Measurements from ENCODE around the gene PITPNC1.
"Not testable (repeated sequence)": the region's sequence is repeated elsewhere in the genome, so short reads cannot be mapped to it uniquely, and the experiment has no call there.

The PITPNC1 gene

DNA sequence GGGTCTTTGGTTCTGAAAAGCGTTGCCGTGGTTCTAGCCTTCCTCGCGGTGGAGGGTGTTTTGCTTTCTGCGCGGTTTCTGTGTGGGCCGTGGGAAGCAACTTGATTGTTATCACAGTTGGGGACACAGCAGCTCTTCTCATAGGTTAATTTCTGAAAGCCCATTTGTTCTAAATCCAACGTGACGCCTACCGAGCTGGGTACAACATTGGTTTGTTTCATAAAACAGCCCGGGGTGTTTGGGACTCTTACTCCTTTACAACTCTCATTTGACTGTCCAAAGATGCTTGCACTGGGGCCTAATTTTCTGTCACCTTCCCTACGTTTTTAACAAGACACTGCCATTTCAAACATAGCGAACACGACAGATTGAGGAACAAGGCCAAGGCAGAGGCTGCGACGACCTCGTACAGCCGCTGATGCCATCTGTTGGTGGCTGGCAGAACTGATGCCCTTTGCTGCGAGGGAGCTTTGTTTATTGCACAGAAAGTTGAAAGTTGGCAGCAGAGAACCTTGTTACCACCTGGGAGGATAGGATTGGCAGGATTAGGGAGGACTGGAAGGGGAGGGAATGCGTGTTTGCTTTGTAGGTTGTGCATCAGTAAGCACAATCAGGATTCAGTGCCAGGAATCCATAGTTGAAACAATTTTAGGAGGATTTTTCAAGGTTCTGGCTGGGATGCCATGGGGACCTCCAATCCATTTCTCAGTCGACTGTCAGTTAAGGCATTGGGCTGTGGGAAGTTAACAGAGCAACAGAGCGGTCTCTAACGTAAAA lies 98.3 kb downstream of the PITPNC1 start:
- DNase-seq (ENCODE audit: low spot score) = peak; percentile 78
- TF ChIP-seq, protein P1, sequence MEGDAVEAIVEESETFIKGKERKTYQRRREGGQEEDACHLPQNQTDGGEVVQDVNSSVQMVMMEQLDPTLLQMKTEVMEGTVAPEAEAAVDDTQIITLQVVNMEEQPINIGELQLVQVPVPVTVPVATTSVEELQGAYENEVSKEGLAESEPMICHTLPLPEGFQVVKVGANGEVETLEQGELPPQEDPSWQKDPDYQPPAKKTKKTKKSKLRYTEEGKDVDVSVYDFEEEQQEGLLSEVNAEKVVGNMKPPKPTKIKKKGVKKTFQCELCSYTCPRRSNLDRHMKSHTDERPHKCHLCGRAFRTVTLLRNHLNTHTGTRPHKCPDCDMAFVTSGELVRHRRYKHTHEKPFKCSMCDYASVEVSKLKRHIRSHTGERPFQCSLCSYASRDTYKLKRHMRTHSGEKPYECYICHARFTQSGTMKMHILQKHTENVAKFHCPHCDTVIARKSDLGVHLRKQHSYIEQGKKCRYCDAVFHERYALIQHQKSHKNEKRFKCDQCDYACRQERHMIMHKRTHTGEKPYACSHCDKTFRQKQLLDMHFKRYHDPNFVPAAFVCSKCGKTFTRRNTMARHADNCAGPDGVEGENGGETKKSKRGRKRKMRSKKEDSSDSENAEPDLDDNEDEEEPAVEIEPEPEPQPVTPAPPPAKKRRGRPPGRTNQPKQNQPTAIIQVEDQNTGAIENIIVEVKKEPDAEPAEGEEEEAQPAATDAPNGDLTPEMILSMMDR (IDR thresholded peaks at IDR 0.05; ENCODE audit: borderline replicate concordance, control extremely low read depth, extremely low read depth, insufficient read depth, missing control alignments) = peak; percentile 88
- in situ Hi-C loops (cut with MboI; ENCODE audit: low sequenced_read_pairs, unreplicated experiment) = no loop called here

DNA sequence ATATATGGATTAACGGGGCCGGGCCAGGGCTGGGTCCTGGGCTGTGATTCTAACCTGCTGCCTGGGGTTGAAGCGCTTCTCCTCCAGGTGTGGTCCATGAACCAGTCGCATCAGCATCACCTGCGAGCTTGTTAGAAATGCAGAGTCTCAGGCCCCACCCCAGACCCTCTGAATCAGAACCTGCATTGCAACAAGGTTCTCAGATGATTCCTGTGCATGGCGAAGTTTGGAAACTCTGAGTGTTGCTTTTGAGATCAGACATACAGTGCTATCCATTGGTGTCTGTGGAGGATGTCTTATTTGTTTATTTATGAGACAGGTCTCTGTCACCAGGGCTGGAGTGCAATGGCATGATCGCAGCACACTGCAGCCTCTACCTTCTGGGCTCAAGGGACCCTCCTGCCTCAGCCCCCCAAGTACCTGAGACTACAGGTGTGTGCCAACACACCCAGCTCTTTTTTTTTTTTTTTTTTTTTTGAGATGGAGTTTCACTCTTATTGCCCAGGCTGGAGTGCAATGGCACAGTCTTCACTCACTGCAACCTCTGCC lies 99.8 kb downstream of the PITPNC1 start:
- in situ Hi-C loops (cut with MboI; ENCODE audit: low sequenced_read_pairs, unreplicated experiment) = no loop called here
- TF ChIP-seq, protein P1 (IDR thresholded peaks at IDR 0.05; ENCODE audit: borderline replicate concordance, control extremely low read depth, extremely low read depth, insufficient read depth, missing control alignments) = no peak
- no peak for DNase-seq (ENCODE audit: low spot score)

DNA sequence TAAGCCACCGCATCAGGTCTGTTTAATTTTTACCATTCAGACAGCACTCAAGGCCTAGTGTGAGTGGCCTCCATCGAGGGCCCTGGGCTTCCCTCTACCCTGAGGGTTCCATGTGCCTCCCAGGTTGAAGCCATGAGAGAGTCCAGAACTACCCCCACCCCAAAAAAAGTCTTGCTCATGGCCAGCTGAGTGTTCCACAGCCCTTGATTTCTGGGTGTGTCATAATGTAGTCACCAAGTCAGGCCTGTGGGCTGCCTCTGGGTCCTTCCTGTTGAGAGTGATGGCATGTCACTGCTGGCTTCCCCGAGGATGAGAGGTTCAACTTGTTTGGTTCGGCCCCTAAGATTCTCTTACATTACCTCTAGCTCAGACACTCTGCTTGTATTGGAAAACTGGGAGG lies 100.6 kb downstream of the PITPNC1 start:
- DNase-seq (ENCODE audit: low spot score) = no peak
- in situ Hi-C loops (cut with MboI; ENCODE audit: low sequenced_read_pairs, unreplicated experiment) = no loop called here
- TF ChIP-seq, protein P1 (IDR thresholded peaks at IDR 0.05; ENCODE audit: borderline replicate concordance, control extremely low read depth, extremely low read depth, insufficient read depth, missing control alignments) = no peak

DNA sequence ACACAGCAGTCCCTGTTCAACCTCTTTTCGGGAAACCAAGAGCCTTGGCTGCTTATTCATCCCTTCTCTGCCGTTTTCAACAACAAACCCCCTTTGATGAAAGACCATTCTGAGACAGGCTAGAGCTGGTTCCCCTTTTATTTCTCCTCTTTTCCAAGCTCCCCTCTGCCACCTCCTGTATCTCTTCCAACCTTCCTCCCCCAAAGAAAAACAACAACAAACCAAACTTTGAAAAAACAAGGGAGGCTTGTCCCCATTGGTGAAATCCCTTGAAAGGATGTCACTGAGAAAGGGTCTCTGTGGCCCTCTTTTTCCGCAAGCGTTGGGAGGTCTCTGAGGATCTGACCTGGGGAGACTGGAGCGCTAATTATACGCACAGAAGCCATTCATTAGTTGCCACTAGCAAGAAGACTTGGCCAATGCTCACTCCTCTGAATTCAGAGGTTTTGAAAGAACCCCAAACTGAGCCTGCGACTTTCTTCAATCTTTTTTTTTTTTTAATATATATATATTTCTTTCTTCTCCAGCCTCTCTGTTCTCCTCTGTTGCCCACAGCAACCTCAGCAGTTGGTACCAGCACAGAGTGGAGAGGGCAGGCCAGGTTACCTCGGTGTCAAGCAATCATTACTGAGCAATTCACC lies 101.4 kb downstream of the PITPNC1 start:
- DNase-seq (ENCODE audit: low spot score) = no peak
- in situ Hi-C loops (cut with MboI; ENCODE audit: low sequenced_read_pairs, unreplicated experiment) = no loop called here
- TF ChIP-seq, protein P1 (IDR thresholded peaks at IDR 0.05; ENCODE audit: borderline replicate concordance, control extremely low read depth, extremely low read depth, insufficient read depth, missing control alignments) = no peak

DNA sequence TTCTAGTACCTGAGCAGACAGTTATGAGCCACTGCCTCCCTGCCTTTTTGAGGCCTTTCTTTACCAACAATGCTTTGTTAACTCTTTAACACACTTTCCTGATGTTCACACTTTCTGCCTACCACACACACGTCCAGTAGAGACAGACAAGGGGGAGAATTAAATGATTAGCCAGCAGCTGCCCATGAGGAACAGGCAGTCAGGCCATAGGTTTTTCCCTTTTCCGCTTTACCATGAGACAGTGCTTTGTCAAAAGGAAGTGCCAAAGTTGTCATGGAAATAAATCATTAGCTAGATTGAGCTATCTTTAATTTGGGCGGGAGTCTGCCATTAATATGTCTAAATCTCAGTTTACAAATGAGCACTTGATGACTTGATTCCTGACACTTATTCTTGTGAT lies 102.1 kb downstream of the PITPNC1 start:
- no peak for DNase-seq (ENCODE audit: low spot score)
- TF ChIP-seq, protein P1 (IDR thresholded peaks at IDR 0.05; ENCODE audit: borderline replicate concordance, control extremely low read depth, extremely low read depth, insufficient read depth, missing control alignments) = no peak
- in situ Hi-C loops (cut with MboI; ENCODE audit: low sequenced_read_pairs, unreplicated experiment) = no loop called here

DNA sequence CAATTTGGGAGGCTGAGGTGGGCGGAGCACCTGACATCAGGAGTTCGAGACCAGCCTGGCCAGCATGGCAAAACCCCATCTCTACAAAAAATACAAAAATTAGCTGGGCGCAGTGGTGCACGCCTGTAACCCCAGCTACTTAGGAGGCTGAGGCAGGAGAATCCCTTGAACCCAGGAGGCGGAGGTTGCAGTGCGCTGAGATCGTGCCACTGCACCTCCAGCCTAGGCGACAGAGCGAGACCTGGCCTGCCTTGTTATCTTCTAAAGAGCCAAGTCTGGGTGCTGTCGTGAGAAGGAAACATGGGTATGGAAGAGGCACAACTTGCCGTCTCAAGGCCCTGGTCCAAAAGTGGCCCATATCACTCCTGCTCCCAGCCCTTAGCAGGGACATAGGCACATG lies 103.9 kb downstream of the PITPNC1 start:
- in situ Hi-C loops (cut with MboI; ENCODE audit: low sequenced_read_pairs, unreplicated experiment); DNase-seq (ENCODE audit: low spot score): not testable (repeated sequence)

DNA sequence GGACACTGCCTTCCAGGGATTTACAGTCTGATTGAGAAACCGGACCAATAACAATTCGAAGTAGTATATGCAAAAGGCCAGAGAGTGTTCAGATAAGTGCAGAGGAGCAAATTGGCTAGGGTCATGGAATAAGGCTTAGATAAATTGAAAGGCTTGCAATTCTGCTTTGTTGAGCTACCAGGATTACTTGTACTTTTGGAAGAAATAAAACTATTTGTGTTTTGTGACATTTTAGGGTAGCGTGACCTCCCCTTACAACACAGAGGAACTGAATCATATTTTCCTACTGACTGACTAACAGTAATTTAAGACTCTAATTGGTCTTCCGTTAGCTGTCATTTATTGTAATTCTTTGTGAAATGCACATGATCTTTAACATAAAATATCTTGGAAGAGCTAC lies 104.7 kb downstream of the PITPNC1 start:
- TF ChIP-seq, protein P1 (IDR thresholded peaks at IDR 0.05; ENCODE audit: borderline replicate concordance, control extremely low read depth, extremely low read depth, insufficient read depth, missing control alignments) = no peak
- no peak for DNase-seq (ENCODE audit: low spot score)
- in situ Hi-C loops (cut with MboI; ENCODE audit: low sequenced_read_pairs, unreplicated experiment) = no loop called here
